K562 (cell line): ENCODE data around the gene CLCA2. TPM values are rescaled to one million over a fixed set of nuclear protein-coding genes. Genes with fewer than 3 reads are reported as not detected.

Experiments
- ARID3A ChIP-seq: IDR thresholded peaks from 2 replicates; pipeline ENCODE4 v1.6.1; 2012; ENCODE audit warnings: low read depth, low read length, improper control_type of control experiment, borderline replicate concordance
- CLOCK ChIP-seq: fragments of 250-450 bp; sonication (Bioruptor Pico); IDR thresholded peaks from 2 replicates; pipeline ENCODE4 v1.4.0; 2020; ENCODE audit warnings: mild to moderate bottlenecking, moderate library complexity, borderline replicate concordance
- PBX2 ChIP-seq, 2 experiments: IDR thresholded peaks in 1 of 2; conservative IDR thresholded peaks in 1 of 2; 2 replicates each; pipeline ENCODE4 v1.6.1; 2016; ENCODE audit warnings: low read depth in 2 of 2, mild to moderate bottlenecking in 1 of 2, missing compliant biosample characterization in 1 of 2, missing genetic modification characterization in 1 of 2, moderate library complexity in 1 of 2
- RFX5 ChIP-seq: IDR thresholded peaks from 2 replicates; pipeline ENCODE4 v1.6.1; 2011; ENCODE audit warnings: low read depth, mild to moderate bottlenecking, improper control_type of control experiment, low read length
- SUPT5H ChIP-seq: fragments of 450-650 bp; IDR thresholded peaks from 2 replicates; pipeline ENCODE4 v1.6.1; 2016
- TEAD1 ChIP-seq, 2 experiments: fragments of 450-650 bp in 1 of 2; sonication (generic) in 1 of 2; formaldehyde crosslinking; IDR thresholded peaks; 2 replicates each; pipeline versions ENCODE4 v1.4.0 to v1.8.0; 2020 to 2022; ENCODE audit warnings: mild to moderate bottlenecking in 2 of 2, missing genetic modification reagents in 1 of 2
- VEZF1 ChIP-seq: fragments of 200-800 bp; sonication (Bioruptor generic); IDR thresholded peaks from 2 replicates; pipeline ENCODE4 v1.6.1; 2017; ENCODE audit warnings: missing genetic modification characterization, missing compliant biosample characterization
- ZNF318 ChIP-seq, 2 experiments: fragments of 450-650 bp; IDR thresholded peaks; 2 replicates each; pipeline ENCODE4 v1.6.1; 2016; ENCODE audit warnings: mild to moderate bottlenecking in 2 of 2, borderline replicate concordance in 1 of 2, low read depth in 1 of 2, moderate library complexity in 1 of 2
- polyA plus RNA-seq, 8 experiments: library from polyadenylated mRNA; depleted of rRNA in 4 of 8; stranded (reverse) in 5 of 8; unstranded in 3 of 8; fragments of >200 nt; fragmentation: Nextera tagmentation in 2 of 8; fragmentation: Illumina TruSeq in 1 of 8; extraction: Ambion mirVana in 2 of 8; extraction: Trizol in 1 of 8; gene quantifications; 2 replicates each; pipeline versions ENCODE4 v1.2.1 to v1.2.3, GENCODE V29; 2011 to 2014; ENCODE audit warnings: inconsistent platforms in 1 of 8, missing spikeins in 1 of 8
- total RNA-seq, 7 experiments: library from RNA; depleted of rRNA in 6 of 7; stranded (reverse); fragments of >200 nt in 6 of 7; fragmentation: Illumina TruSeq in 2 of 7; extraction: Trizol in 2 of 7; gene quantifications; 2 replicates each; pipeline versions ENCODE4 v1.2.1 to v1.2.3, GENCODE V29; 2011 to 2021; ENCODE audit warnings: low replicate concordance in 1 of 7

The CLCA2 gene
- total and polyA plus RNA-seq, 9 of the 15 experiments (the other 6 are each of a cell fraction or from before 2014, with no cell fraction given) = 0.03 TPM; not detected in 8

- TF ChIP-seq ARID3A = no peak
- no peak for TF ChIP-seq SUPT5H
- no peak for TF ChIP-seq TEAD1 (CRISPR knock-in tag; IDR thresholded peaks at IDR 0.05)
- TF ChIP-seq CLOCK (CRISPR knock-in tag) = no peak
- no peak for TF ChIP-seq PBX2 (CRISPR knock-in tag; IDR thresholded peaks at IDR 0.05; ENCODE audit: low read depth)
- TF ChIP-seq PBX2 (tag; conservative IDR thresholded peaks at IDR 0.05; ENCODE audit: low read depth) = no peak
- TF ChIP-seq ZNF318 (IDR thresholded peaks at IDR 0.05; ENCODE audit: borderline replicate concordance in 1 of 2, low read depth in 1 of 2) = no peak
- no peak for TF ChIP-seq RFX5
- no peak for TF ChIP-seq VEZF1 (CRISPR knock-in tag)
Observed at GRCh38 chr1:86409416-86410021, 14.5 kb upstream of the CLCA2 start (continued).
